ENCODE data around the gene TMEM150A.
A peak's percentile ranks its signal among the peaks of the same experiment; 100 is the strongest.
"Not testable (repeated sequence)": the region's sequence is repeated elsewhere in the genome, so short reads cannot be mapped to it uniquely, and the experiment has no call there.

The TMEM150A gene

GRCh38 chr2:85602476-85603234, at the start of gene TMEM150A:
Gene TMEM150A (minus strand): TSS chr2:85602698. CDS start chr2:85601948, 750 bp downstream.
- DNase-seq = peak; percentile 81 to 94

GRCh38 chr2:85652056-85652455, 49.6 kb upstream of the TMEM150A start:
- DNase-seq = no peak

GRCh38 chr2:85651097-85651496, 48.6 kb upstream of the TMEM150A start:
- no peak for DNase-seq

- no peak for DNase-seq
Measured at GRCh38 chr2:85650456-85650855, 48.0 kb upstream of the TMEM150A start.

GRCh38 chr2:85649201-85650190, 47.0 kb upstream of the TMEM150A start:
- no peak for DNase-seq

GRCh38 chr2:85648619-85649018, 46.1 kb upstream of the TMEM150A start:
- no peak for DNase-seq

- no peak for DNase-seq
Measured at GRCh38 chr2:85647823-85648526, 45.5 kb upstream of the TMEM150A start.

- no peak for DNase-seq
Measured at GRCh38 chr2:85646166-85646565, 43.7 kb upstream of the TMEM150A start.

GRCh38 chr2:85644909-85645308, 42.4 kb upstream of the TMEM150A start:
- DNase-seq = no peak

GRCh38 chr2:85642725-85643124, 40.2 kb upstream of the TMEM150A start:
- DNase-seq = no peak

GRCh38 chr2:85635636-85636035, 33.1 kb upstream of the TMEM150A start:
- DNase-seq = no peak

- no peak for DNase-seq
Measured at GRCh38 chr2:85635011-85635410, 32.5 kb upstream of the TMEM150A start.

- no peak for DNase-seq
Measured at GRCh38 chr2:85631316-85631715, 28.8 kb upstream of the TMEM150A start.

GRCh38 chr2:85628658-85629057, 26.2 kb upstream of the TMEM150A start:
- no peak for DNase-seq

- DNase-seq = no peak
Measured at GRCh38 chr2:85623991-85624390, 21.5 kb upstream of the TMEM150A start.

- no peak for DNase-seq
Measured at GRCh38 chr2:85621338-85621737, 18.8 kb upstream of the TMEM150A start.

- no peak for DNase-seq
Measured at GRCh38 chr2:85619617-85620016, 17.1 kb upstream of the TMEM150A start.

GRCh38 chr2:85617723-85618122, 15.2 kb upstream of the TMEM150A start:
- not testable (repeated sequence) for DNase-seq

- DNase-seq = no peak
Measured at GRCh38 chr2:85615413-85615728, 12.9 kb upstream of the TMEM150A start.

GRCh38 chr2:85614757-85615156, 12.3 kb upstream of the TMEM150A start:
- DNase-seq = not testable (repeated sequence)

GRCh38 chr2:85613717-85614515, 11.4 kb upstream of the TMEM150A start:
- DNase-seq = no peak
